Middle frontal gyrus (tissue), 1 donor: ENCODE measurements around the gene BRD8.
"Not testable (repeated sequence)": the region's sequence is repeated elsewhere in the genome, so short reads cannot be mapped to it uniquely, and the experiment has no call there.

Experiments used
- DNase-seq: peaks from one replicate; pipeline ENCODE4 v3.0.0-alpha.2; 2015; ENCODE audit warnings: low spot score; ENCODE audit errors: extremely low spot score

The BRD8 gene

GRCh38 chr5:138178516-138179276, at the start of gene BRD8, which contains the start of gene KIF20A:
Gene BRD8 (minus strand): TSS chr5:138178630. CDS start chr5:138178614, 16 bp downstream.
Gene KIF20A (plus strand): TSS chr5:138179112. CDS start chr5:138179681, 569 bp downstream.
- DNase-seq: peak; percentile 94

GRCh38 chr5:138226910-138227309, 48.5 kb upstream of the BRD8 start:
- no peak for DNase-seq

GRCh38 chr5:138224712-138225111, 46.3 kb upstream of the BRD8 start:
- DNase-seq: no peak

GRCh38 chr5:138223532-138223931, 45.1 kb upstream of the BRD8 start:
- no peak for DNase-seq

GRCh38 chr5:138216799-138217198, 38.4 kb upstream of the BRD8 start:
- no peak for DNase-seq

GRCh38 chr5:138213161-138214029, 35.0 kb upstream of the BRD8 start, which contains the start of gene CDC23:
Gene CDC23 (minus strand): TSS chr5:138213323. CDS start chr5:138213312, 11 bp downstream.
- peak; percentile 90 for DNase-seq

GRCh38 chr5:138212828-138213160, 34.4 kb upstream of the BRD8 start:
- no peak for DNase-seq

GRCh38 chr5:138210985-138211384, 32.6 kb upstream of the BRD8 start:
- DNase-seq: no peak

- not testable (repeated sequence) for DNase-seq
Observed at GRCh38 chr5:138193859-138194258, 15.4 kb upstream of the BRD8 start.

- DNase-seq: no peak
Observed at GRCh38 chr5:138192826-138193225, 14.4 kb upstream of the BRD8 start.

- DNase-seq: no peak
Observed at GRCh38 chr5:138188626-138189025, 10.2 kb upstream of the BRD8 start.

GRCh38 chr5:138186002-138186447, 7.6 kb upstream of the BRD8 start:
- DNase-seq: no peak

- no peak for DNase-seq
Observed at GRCh38 chr5:138182808-138183207, 4.4 kb upstream of the BRD8 start.

- no peak for DNase-seq
Observed at GRCh38 chr5:138180841-138181240, 2.4 kb upstream of the BRD8 start.

- DNase-seq: no peak
Observed at GRCh38 chr5:138180183-138180782, 1.9 kb upstream of the BRD8 start.

GRCh38 chr5:138179277-138179857, 937 bp upstream of the BRD8 start:
- DNase-seq: no peak

GRCh38 chr5:138177941-138178515, 402 bp downstream of the BRD8 start:
- DNase-seq: no peak

- DNase-seq: no peak
Observed at GRCh38 chr5:138170299-138170698, 8.1 kb downstream of the BRD8 start.

- no peak for DNase-seq
Observed at GRCh38 chr5:138169124-138169523, 9.3 kb downstream of the BRD8 start.

GRCh38 chr5:138163721-138164120, 14.7 kb downstream of the BRD8 start:
- no peak for DNase-seq

GRCh38 chr5:138160706-138161105, 17.7 kb downstream of the BRD8 start:
- DNase-seq: no peak
